CD14-positive monocyte (primary cell): Measurements from ENCODE around the gene POLR3GL. TPM values are rescaled to one million over a fixed set of nuclear protein-coding genes. Genes with fewer than 3 reads are reported as not detected.

Source experiments
- DNase-seq, 3 donors: peaks; one replicate each; pipeline ENCODE4 v3.0.0-alpha.2; 2011 to 2022
- H2AFZ ChIP-seq: 2 replicates; pipeline ENCODE4 v1.6.0; 2012; ENCODE audit warnings: mild to moderate bottlenecking, low read depth, low read length, inconsistent platforms; ENCODE audit not compliant: insufficient read depth, poor library complexity, severe bottlenecking
- H3K27ac ChIP-seq, 2 donors: 1 replicate in 1 of 2; 2 replicates in 1 of 2; pipeline ENCODE4 v1.5.1; 2012 to 2013; ENCODE audit warnings: low read length in 2 of 2, control low read depth in 1 of 2, inconsistent platforms in 1 of 2, low read depth in 1 of 2, mild to moderate bottlenecking in 1 of 2
- H3K27me3 ChIP-seq, 2 donors: one replicate each; pipeline versions ENCODE4 v1.6.0 to v1.6.1; 2011 to 2013; ENCODE audit warnings: low read length in 2 of 2; ENCODE audit not compliant: control insufficient read depth in 2 of 2, insufficient read depth in 2 of 2
- H3K36me3 ChIP-seq, 2 donors: replicated peaks in 1 of 2; 1 replicate in 1 of 2; 2 replicates in 1 of 2; pipeline versions ENCODE4 v1.5.1 to v1.6.1; 2012 to 2013; ENCODE audit warnings: low read length in 2 of 2, control low read depth in 1 of 2, inconsistent platforms in 1 of 2, mild to moderate bottlenecking in 1 of 2; ENCODE audit not compliant: insufficient read depth in 2 of 2, control insufficient read depth in 1 of 2
- H3K4me1 ChIP-seq, 2 donors: 1 replicate in 1 of 2; 2 replicates in 1 of 2; pipeline versions ENCODE4 v1.5.1 to v1.6.1; 2012 to 2013; ENCODE audit warnings: low read length in 2 of 2, control low read depth in 1 of 2, inconsistent platforms in 1 of 2, mild to moderate bottlenecking in 1 of 2, moderate library complexity in 1 of 2; ENCODE audit not compliant: insufficient read depth in 2 of 2, control insufficient read depth in 1 of 2
- H3K4me2 ChIP-seq: replicated peaks from 2 replicates; pipeline ENCODE3; 2012; ENCODE audit warnings: low read length, moderate library complexity, mild to moderate bottlenecking; ENCODE audit not compliant: poor library complexity, severe bottlenecking; ENCODE audit errors: extremely low read depth
- H3K4me3 ChIP-seq, 3 experiments: fragments of 200-600 bp in 1 of 3; sonication (generic) in 1 of 3; replicated peaks in 1 of 3; 1 replicate in 2 of 3; 2 replicates in 1 of 3; pipeline ENCODE4 v1.5.1; 2011 to 2013; ENCODE audit warnings: low read length in 3 of 3, mild to moderate bottlenecking in 3 of 3, control low read depth in 2 of 3, low read depth in 2 of 3, inconsistent platforms in 1 of 3, moderate library complexity in 1 of 3
- H3K79me2 ChIP-seq: 2 replicates; pipeline ENCODE4 v1.6.0; 2012; ENCODE audit warnings: mild to moderate bottlenecking, control low read depth, inconsistent platforms, low read length, moderate library complexity; ENCODE audit not compliant: insufficient read depth
- H3K9ac ChIP-seq: 2 replicates; pipeline ENCODE4 v1.6.0; 2017; ENCODE audit warnings: low read length, mild to moderate bottlenecking; ENCODE audit not compliant: insufficient read depth, poor library complexity, severe bottlenecking
- H3K9me3 ChIP-seq, 2 donors: replicated peaks in 1 of 2; 1 replicate in 1 of 2; 2 replicates in 1 of 2; pipeline versions ENCODE4 v1.5.1 to v1.6.1; 2012 to 2013; ENCODE audit warnings: low read length in 2 of 2, control low read depth in 1 of 2; ENCODE audit not compliant: control insufficient read depth in 1 of 2, insufficient read depth in 1 of 2
- H4K20me1 ChIP-seq: 2 replicates; pipeline ENCODE4 v1.6.0; 2012; ENCODE audit warnings: mild to moderate bottlenecking, low read length, control low read depth, moderate library complexity; ENCODE audit not compliant: insufficient read depth
- H3K27ac Mint-ChIP-seq, 7 donors: one replicate each; pipeline ENCODE4 v1.8.0; 2020; ENCODE audit warnings: mild to moderate bottlenecking in 7 of 7, mixed read lengths in 7 of 7, moderate library complexity in 6 of 7, inconsistent platforms in 2 of 7
- H3K27me3 Mint-ChIP-seq, 3 donors: one replicate each; pipeline ENCODE4 v1.8.0; 2021 to 2022; ENCODE audit warnings: low read depth in 3 of 3, mild to moderate bottlenecking in 3 of 3, mixed read lengths in 3 of 3, moderate library complexity in 3 of 3, inconsistent platforms in 1 of 3
- H3K36me3 Mint-ChIP-seq, 2 donors: one replicate each; pipeline ENCODE4 v1.8.0; 2020; ENCODE audit warnings: mixed read lengths in 2 of 2, inconsistent platforms in 1 of 2, mild to moderate bottlenecking in 1 of 2
- H3K4me1 Mint-ChIP-seq: one replicate; pipeline ENCODE4 v1.8.0; 2020; ENCODE audit warnings: mild to moderate bottlenecking, mixed read lengths
- H3K4me3 Mint-ChIP-seq, 2 donors: one replicate each; pipeline ENCODE4 v1.8.0; 2020; ENCODE audit warnings: mild to moderate bottlenecking in 2 of 2, mixed read lengths in 2 of 2, moderate library complexity in 1 of 2
- H3K9me3 Mint-ChIP-seq, 7 donors: one replicate each; pipeline ENCODE4 v1.8.0; 2020 to 2022; ENCODE audit warnings: mixed read lengths in 7 of 7, mild to moderate bottlenecking in 6 of 7, moderate library complexity in 6 of 7, inconsistent platforms in 2 of 7
- CTCF ChIP-seq: fragments of 200-600 bp; IDR thresholded peaks from one replicate; pipeline ENCODE4 v1.8.0; 2022; ENCODE audit warnings: antibody characterized with exemption, mild to moderate bottlenecking
- WGBS: methylation state at CpG from one replicate; pipeline ENCODE4 v1.1.5; 2013; ENCODE audit warnings: missing lambda C conversion rate; ENCODE audit not compliant: insufficient coverage; 5-methylcytosine and 5-hydroxymethylcytosine counted together
- intact Hi-C, 2 donors: fragments of 100-400 bp; cut with micrococcal nuclease; formaldehyde crosslinking; loops; one replicate each; pipeline versions ENCODE4 v1.15.0 to v1.15.1; 2023
- polyA plus RNA-seq, 3 donors: library from polyadenylated mRNA; depleted of rRNA in 1 of 3; unstranded in 2 of 3; stranded (reverse) in 1 of 3; fragments of 300-500 nt in 2 of 3; fragments of >200 nt in 1 of 3; fragmentation: Illumina TruSeq in 2 of 3; gene quantifications; 1 replicate in 2 of 3; 2 replicates in 1 of 3; pipeline ENCODE4 v1.2.3, GENCODE V29; 2012 to 2021

The POLR3GL gene
- polyA plus RNA-seq, 3 donors: 11.6 to 39.0 (median 36.2) TPM

GRCh38 chr1:145942871-145943270 lies 21.6 kb upstream of the POLR3GL start:
- WGBS: 95% methylated on average over 5 of the region's 6 CpGs
- no peak overlapping the region for H3K9ac ChIP-seq
- DNase-seq: no peak
- no peak overlapping the region for H3K4me2 ChIP-seq
- no peaks in the 10 kb centered on the region for H3K4me1 Mint-ChIP-seq
- no peaks in the 10 kb centered on the region for H3K79me2 ChIP-seq
- no peaks in the 10 kb centered on the region for H3K4me1 ChIP-seq
- no peaks in the 10 kb centered on the region for H3K9me3 Mint-ChIP-seq
- H3K36me3 Mint-ChIP-seq: peaks cover 38 to 73% of the 10 kb centered on the region in 2 donors
- no peak for TF ChIP-seq CTCF
- H3K27me3 ChIP-seq: no peaks in the 10 kb centered on the region
- no peak overlapping the region for H3K4me3 ChIP-seq
- intact Hi-C loops: no loop called here
- peaks cover 0 to 3% (median 0%) of the 10 kb centered on the region in 3 donors for H3K27me3 Mint-ChIP-seq
- peak overlapping the region in 1 of 7 donors; percentile 45 for H3K27ac Mint-ChIP-seq
- no peak overlapping the region for H3K4me3 Mint-ChIP-seq
- no peaks in the 10 kb centered on the region for H3K9me3 ChIP-seq
- no peak overlapping the region for H3K27ac ChIP-seq
- H3K36me3 ChIP-seq: peaks cover 8 to 47% of the 10 kb centered on the region in 2 donors
- no peaks in the 10 kb centered on the region for H4K20me1 ChIP-seq
- H2AFZ ChIP-seq: no peak overlapping the region

- no peaks in the 10 kb centered on the region for H3K4me1 Mint-ChIP-seq
- no peak overlapping the region for H3K4me2 ChIP-seq
- H3K9me3 ChIP-seq: no peaks in the 10 kb centered on the region
- no peak overlapping the region for H3K27ac Mint-ChIP-seq
- peaks cover 37 to 64% of the 10 kb centered on the region in 2 donors for H3K36me3 Mint-ChIP-seq
- H3K4me1 ChIP-seq: no peaks in the 10 kb centered on the region
- no peak for DNase-seq
- H2AFZ ChIP-seq: no peak overlapping the region
- H3K27me3 Mint-ChIP-seq: peaks cover 0 to 2% (median 0%) of the 10 kb centered on the region in 3 donors
- no CpG with 5 or more reads among the region's 3 CpGs for WGBS
- no peaks in the 10 kb centered on the region for H3K27me3 ChIP-seq
- H3K4me3 Mint-ChIP-seq: no peak overlapping the region
- peaks cover 8 to 58% of the 10 kb centered on the region in 2 donors for H3K36me3 ChIP-seq
- H3K79me2 ChIP-seq: no peaks in the 10 kb centered on the region
- no peak overlapping the region for H3K9ac ChIP-seq
- peaks cover 0 to 2% (median 0%) of the 10 kb centered on the region in 7 donors for H3K9me3 Mint-ChIP-seq
- no peak for TF ChIP-seq CTCF
- no peaks in the 10 kb centered on the region for H4K20me1 ChIP-seq
- H3K27ac ChIP-seq: no peak overlapping the region
- H3K4me3 ChIP-seq: no peak overlapping the region
- intact Hi-C loops: no loop called here
These were observed 20.0 kb upstream of the POLR3GL start for GRCh38 chr1:145944532-145944931.
